Nephron (organoid): Measurements from ENCODE around the gene PRELID3B.

ENCODE experiments used
- H3K27ac Mint-ChIP-seq, 3 experiments: 2 replicates each; pipeline ENCODE4 v1.8.0; 2020; ENCODE audit warnings: mixed read lengths in 3 of 3, mild to moderate bottlenecking in 2 of 3, moderate library complexity in 1 of 3
- H3K27me3 Mint-ChIP-seq: 2 replicates; pipeline ENCODE4 v1.8.0; 2021; ENCODE audit warnings: low read depth, mild to moderate bottlenecking, moderate library complexity, mixed read lengths
- H3K36me3 Mint-ChIP-seq: 2 replicates; pipeline ENCODE4 v1.8.0; 2020; ENCODE audit warnings: low read depth, mixed read lengths
- H3K4me1 Mint-ChIP-seq: 2 replicates; pipeline ENCODE4 v1.8.0; 2020; ENCODE audit warnings: mixed read lengths
- H3K4me3 Mint-ChIP-seq, 3 experiments: 2 replicates each; pipeline ENCODE4 v1.8.0; 2020; ENCODE audit warnings: mild to moderate bottlenecking in 3 of 3, mixed read lengths in 3 of 3, moderate library complexity in 2 of 3
- H3K9me3 Mint-ChIP-seq: 2 replicates; pipeline ENCODE4 v1.8.0; 2020; ENCODE audit warnings: mixed read lengths
- CTCF ChIP-seq, 3 experiments: fragments of 200-600 bp; sonication (generic); IDR thresholded peaks; one replicate each; pipeline ENCODE4 v1.5.0; 2021; ENCODE audit warnings: antibody characterized with exemption in 3 of 3; ENCODE audit not compliant: unreplicated experiment in 3 of 3

PRELID3B gene

GRCh38 chr20:58986968-58987517, 55.5 kb downstream of the PRELID3B start:
- TF ChIP-seq CTCF (IDR thresholded peaks at IDR 0.05; ENCODE audit: unreplicated experiment in 3 of 3), result no peak
- Mint-ChIP-seq H3K27me3 (no peaks in the 10 kb centered on the region), H3K27ac (peak overlapping the region; percentile 18 to 80 (median 62)), H3K4me3 (no peak overlapping the region), H3K9me3 (no peaks in the 10 kb centered on the region), H3K36me3 (peaks cover 63% of the 10 kb centered on the region), H3K4me1 (peaks cover 31% of the 10 kb centered on the region)

DNA sequence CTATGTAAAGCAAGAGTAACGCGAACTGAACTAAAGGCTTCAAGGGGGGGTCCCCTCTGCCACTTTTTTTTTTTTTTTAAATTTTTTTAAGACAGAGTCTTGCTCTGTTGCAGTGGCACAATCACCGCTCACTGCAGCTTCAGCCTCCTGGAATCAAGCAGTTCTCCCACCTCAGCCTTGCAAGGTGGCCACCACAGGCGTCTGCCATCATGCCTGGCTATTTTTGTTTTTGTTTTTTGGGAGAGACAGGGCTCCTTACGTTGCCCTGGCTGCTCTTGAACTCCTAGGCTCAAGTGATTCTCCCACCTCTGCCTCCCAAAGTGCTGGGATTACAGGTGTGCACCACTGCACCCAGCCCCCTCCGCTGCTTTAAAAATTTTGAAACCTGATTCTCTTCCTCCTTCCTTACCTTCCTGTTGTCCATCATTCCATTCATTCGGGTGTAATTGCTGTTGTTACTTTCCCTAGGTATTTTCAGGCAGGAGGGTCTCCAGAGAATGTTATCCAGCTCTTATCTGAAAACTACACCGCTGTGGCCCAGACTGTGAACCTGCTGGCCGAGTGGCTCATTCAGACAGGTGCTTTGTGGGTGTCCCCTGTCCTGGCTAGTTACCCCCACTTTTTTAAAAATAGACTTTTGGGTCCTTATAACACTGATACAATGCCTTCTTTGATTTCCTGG, 56.2 kb downstream of the PRELID3B start:
- Mint-ChIP-seq H3K36me3 (peaks cover 57% of the 10 kb centered on the region), H3K4me3 (peak overlapping the region in 1 of 3 experiments; percentile 24), H3K27me3 (no peaks in the 10 kb centered on the region), H3K27ac (peak overlapping the region in 1 of 3 experiments; percentile 62), H3K4me1 (peaks cover 31% of the 10 kb centered on the region), H3K9me3 (no peaks in the 10 kb centered on the region)
- no peak for TF ChIP-seq CTCF (IDR thresholded peaks at IDR 0.05; ENCODE audit: unreplicated experiment in 3 of 3)

- no peak for TF ChIP-seq CTCF (IDR thresholded peaks at IDR 0.05; ENCODE audit: unreplicated experiment in 3 of 3)
- Mint-ChIP-seq H3K27ac (no peak overlapping the region), H3K36me3 (peaks cover 51% of the 10 kb centered on the region), H3K27me3 (no peaks in the 10 kb centered on the region), H3K9me3 (no peaks in the 10 kb centered on the region), H3K4me3 (no peak overlapping the region), H3K4me1 (peaks cover 31% of the 10 kb centered on the region)
Observed at GRCh38 chr20:58985656-58986055, 56.9 kb downstream of the PRELID3B start.

- Mint-ChIP-seq H3K27ac (peak overlapping the region in 1 of 3 experiments; percentile 12), H3K9me3 (no peaks in the 10 kb centered on the region), H3K4me3 (peak overlapping the region in 1 of 3 experiments; percentile 25), H3K27me3 (no peaks in the 10 kb centered on the region), H3K4me1 (peaks cover 31% of the 10 kb centered on the region), H3K36me3 (peaks cover 44% of the 10 kb centered on the region)
- TF ChIP-seq CTCF (IDR thresholded peaks at IDR 0.05; ENCODE audit: unreplicated experiment in 3 of 3), result no peak
Observed at GRCh38 chr20:58984691-58985090, 57.9 kb downstream of the PRELID3B start.
